ENCODE results near the gene PRM3. TPM values are rescaled to one million over a fixed set of nuclear protein-coding genes. Genes with fewer than 3 reads are reported as not detected.

Gene PRM3, protein sequence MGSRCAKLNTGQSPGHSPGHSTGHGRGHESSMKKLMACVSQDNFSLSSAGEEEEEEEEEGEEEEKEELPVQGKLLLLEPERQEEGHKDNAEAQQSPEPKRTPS
- total RNA-seq (2014; rRNA removed; shearing (Covaris generic)), result not detected in 2 replicates

- no peak for DNase-seq (ENCODE audit: low read depth)
Measured at GRCh38 chr16:11272921-11273720, at the start of gene PRM3. Gene PRM3 (minus strand): TSS chr16:11273629. CDS start chr16:11273595, 34 bp downstream.

- no peak for DNase-seq (ENCODE audit: low read depth)
Measured at GRCh38 chr16:11322823-11323222, 49.4 kb upstream of the PRM3 start.

- DNase-seq (ENCODE audit: low read depth), result no peak
Measured at GRCh38 chr16:11321662-11322061, 48.2 kb upstream of the PRM3 start.

- DNase-seq (ENCODE audit: low read depth), result no peak
Measured at GRCh38 chr16:11320170-11320569, 46.7 kb upstream of the PRM3 start.

GRCh38 chr16:11319529-11320146 lies 46.2 kb upstream of the PRM3 start:
- no peak for DNase-seq (ENCODE audit: low read depth)

DNA sequence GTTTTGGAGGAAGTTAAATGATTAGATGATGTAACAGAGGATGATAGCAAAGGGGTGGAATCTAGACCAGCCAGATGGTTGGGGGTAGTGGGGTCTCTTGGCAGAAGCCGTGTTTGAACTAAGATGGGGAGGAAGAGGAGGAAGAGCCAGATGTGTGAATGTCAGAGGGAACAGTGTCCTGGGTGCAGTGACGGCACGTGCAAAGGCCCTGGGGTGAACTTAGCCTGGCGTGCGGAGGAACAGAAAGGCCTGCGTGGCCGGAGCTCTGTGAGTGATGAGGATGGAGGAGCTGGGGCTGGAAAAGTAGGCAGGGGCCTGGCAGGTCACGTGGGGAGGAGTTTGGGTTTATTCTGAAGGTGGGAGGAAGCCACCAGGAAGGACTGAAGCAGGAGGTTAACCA lies 45.4 kb upstream of the PRM3 start:
- DNase-seq (ENCODE audit: low read depth), result no peak

- DNase-seq (ENCODE audit: low read depth), result no peak
Measured at GRCh38 chr16:11316331-11317015, 43.0 kb upstream of the PRM3 start.

DNA sequence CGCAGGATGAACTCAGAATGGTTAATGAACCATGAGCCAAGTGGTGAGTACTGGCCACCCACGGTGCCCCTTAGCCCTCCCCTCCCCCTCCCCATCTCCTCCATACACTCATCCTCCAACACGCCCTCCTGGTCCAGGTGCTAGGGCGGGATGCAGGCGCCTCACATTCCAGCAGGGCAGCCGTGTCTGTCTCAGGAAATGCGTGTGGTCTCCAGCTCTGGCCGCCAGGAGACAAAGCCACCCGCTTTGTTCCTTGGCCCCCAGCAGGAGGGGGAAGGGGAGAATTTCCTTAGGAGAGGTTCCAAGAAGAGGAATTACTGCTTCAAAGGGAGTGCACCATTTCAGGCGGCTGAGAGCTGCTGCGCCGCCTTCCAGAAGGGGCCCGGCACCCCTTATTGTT lies 42.1 kb upstream of the PRM3 start:
- peak; percentile 89 for DNase-seq (ENCODE audit: low read depth)

GRCh38 chr16:11314309-11314894 lies 41.0 kb upstream of the PRM3 start:
- no peak for DNase-seq (ENCODE audit: low read depth)

DNA sequence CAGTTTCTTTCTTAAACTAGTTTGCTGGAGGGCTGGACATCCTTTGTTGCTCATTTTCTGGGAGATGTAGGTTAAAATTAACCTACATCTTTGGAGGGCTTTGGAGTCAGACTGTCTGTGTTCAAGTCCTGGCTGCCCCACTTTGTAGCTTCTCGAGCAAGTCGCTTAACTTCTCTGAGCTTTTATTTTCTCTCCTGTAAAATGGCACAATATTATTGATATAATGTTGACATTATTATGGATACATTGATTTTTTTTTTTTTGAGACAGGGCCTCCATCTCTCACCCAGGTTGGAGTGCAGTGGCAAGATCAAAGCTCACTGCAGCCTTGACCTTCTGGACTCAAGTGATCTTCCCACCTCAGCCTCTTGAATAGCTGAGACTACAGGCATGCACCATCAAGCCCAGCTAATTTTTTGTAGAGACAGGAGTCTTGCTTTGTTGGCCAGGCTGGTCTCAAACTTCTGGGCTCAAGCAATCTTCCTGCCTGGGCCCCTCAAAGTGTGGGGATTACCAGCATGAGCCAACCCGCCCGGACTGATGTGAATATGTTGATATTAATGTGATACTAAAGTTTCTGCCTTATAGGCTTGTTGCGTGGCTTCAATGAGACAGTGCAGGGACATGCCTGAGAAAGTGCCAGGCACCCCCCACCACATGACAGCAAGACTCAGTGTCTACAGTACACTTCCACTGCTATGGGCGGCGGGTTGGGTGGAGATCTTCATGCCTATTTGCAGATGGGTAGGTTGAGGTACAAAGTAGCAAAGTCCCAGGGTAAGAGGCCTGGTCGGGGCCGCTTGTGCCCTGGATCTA lies 40.3 kb upstream of the PRM3 start:
- DNase-seq (ENCODE audit: low read depth), result no peak

- peak; percentile 66 for DNase-seq (ENCODE audit: low read depth)
Measured at GRCh38 chr16:11312718-11313492, 39.5 kb upstream of the PRM3 start.

- DNase-seq (ENCODE audit: low read depth), result peak; percentile 64
Measured at GRCh38 chr16:11310997-11311561, 37.6 kb upstream of the PRM3 start.

- no peak for DNase-seq (ENCODE audit: low read depth)
Measured at GRCh38 chr16:11310634-11310977, 37.2 kb upstream of the PRM3 start.

DNA sequence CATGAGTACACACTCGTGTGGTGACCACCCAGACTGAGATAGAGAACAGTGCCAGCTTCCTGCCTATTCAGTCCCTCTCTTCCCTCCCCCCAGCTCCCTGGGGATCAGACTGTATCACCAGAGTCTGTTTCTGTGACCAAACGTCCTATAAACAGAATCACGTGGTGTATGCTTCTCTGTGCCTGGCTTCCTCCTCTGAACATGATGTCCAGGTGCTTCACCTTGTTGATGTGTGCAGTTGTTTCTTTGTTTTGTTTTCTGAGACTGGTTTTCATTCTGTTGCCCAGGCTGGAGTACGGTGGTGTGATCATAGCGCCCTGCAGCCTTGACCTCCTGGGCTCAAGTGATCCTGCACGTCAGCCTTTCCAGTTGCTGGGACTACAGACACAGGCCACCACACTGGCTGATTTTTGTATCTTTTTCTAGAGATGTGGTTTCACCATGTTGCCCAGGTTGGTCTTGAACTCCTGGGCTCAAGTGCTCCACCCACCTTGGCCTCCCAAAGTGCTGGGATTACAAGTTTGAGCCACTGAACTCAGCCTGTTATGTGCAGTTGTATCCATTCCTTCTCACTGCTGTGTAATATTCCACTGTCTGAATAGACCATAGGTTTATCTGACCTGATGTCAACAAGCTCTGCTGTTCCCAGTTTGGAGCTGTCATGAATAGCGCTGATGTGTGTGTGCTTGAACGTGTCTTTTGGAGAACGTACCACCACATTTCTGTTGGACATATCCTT lies 36.6 kb upstream of the PRM3 start:
- no peak for DNase-seq (ENCODE audit: low read depth)

DNA sequence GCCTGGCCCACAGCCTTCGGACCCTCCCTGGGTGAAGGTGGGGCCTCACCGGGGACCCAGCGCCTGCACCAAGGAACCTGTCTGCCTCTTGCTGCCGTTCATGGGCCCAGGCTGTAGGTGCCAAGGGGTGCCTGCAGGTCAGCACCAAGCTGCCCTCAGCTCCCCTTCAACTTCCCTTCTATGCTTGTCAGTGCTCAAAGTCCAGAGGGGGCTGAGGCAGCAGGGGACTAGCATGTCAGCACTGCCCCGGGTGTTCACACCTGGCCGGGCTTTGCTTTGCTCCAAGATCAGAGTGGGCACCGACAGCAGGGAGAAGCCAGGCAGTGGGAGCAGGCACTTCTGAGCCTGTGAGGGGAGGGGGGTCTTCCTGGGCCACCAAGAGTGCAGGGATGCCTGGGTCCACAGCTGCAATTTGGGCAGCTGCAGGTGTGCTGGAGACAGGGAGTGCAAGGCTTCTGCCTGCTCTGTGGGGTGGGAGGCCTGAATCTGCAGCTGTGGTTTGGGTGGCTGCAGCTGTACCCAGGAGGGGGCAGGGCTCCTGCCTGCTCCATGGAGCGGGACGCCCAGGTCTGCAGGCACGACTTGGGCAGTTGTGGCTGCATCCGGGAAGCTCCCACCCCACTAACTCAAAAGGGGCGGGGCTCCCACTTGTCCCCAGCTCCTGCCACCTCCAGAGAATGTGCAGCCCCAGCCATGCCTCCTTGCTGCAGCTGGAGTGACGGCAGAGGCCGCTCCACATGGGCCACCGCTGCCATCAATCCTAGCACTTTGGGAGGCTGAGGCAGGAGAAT lies 35.3 kb upstream of the PRM3 start:
- no peak for DNase-seq (ENCODE audit: low read depth)

DNA sequence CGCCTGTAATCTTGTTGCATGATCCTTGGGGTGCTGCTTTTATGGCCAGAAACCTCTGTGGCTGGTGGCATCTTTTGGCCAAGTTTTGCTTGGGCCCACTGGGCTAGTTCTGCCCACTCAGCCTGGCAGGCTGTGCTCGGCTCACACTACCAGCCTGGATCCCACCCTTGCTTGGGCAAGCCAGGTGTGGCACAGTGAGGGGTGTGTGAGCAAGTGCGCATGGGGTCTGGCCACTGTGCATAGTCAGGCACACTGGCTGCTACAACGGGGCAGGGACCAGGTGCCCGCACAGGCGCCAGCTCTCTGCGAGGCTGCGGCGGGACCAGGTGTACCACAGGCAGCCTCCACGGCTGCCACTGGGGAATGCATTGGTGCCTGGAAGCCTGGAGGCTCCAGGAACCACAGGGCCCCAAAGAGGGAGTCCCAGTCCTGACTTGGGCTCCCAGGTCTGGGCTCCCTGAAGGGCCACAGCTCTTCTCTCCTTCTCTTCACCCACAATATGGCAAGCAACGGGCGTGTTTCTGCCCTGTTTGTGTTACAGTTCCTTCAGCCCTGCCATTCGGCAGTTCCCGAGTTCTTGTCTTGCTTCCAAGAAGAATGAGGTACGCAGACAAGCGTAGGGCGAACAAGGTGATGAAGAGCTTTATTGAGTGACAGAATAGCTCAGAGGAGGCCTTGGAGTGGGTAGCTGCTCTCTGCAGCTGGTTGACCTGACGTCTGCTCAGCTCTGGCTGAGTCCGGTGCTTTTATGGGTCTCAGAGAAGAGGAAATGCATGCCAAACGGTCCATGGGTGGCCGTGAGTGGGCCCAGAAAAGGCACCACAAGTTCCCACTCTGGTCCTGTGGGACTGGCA lies 34.4 kb upstream of the PRM3 start:
- DNase-seq (ENCODE audit: low read depth), result no peak

GRCh38 chr16:11306997-11307638 lies 33.7 kb upstream of the PRM3 start:
- DNase-seq (ENCODE audit: low read depth), result no peak

Measured in RPMI7951 (cell line).